ENCODE data around the gene RAB10. TPM values are rescaled to one million over a fixed set of nuclear protein-coding genes. Genes with fewer than 3 reads are reported as not detected.

Gene RAB10
- total RNA-seq, 4 donors from 2014 or later: 61.9 to 95.6 (median 85.1) TPM

DNA sequence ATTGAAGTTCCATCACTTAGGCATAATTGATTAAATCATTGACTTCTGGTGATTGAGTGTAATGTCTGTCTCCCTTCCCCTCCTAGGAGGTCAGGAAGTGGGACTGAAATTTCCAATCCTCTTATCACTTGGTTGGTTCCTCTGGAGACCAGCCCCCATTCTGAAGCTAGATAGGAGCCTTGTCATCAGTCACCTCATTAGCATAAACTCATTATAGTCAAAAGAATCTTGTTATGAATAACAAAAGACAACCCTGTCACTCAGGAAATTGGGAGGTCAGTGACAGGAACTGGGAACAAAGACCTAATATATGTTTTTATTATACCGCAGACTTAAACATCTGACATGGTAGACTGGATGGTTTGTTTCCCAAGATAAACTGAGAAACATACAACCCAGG is 78.3 kb downstream of the RAB10 start:
- H3K27ac ChIP-seq: no peak overlapping the region
- no peak for DNase-seq
- H3K4me3 ChIP-seq: no peak overlapping the region
- no peaks in the 10 kb centered on the region for H3K4me1 ChIP-seq
- H3K36me3 ChIP-seq: peaks cover 0 to 35% (median 0%) of the 10 kb centered on the region in 3 donors
- no peaks in the 10 kb centered on the region for H3K9me3 ChIP-seq
- H3K27me3 ChIP-seq: no peaks in the 10 kb centered on the region
- TF ChIP-seq, protein P1, sequence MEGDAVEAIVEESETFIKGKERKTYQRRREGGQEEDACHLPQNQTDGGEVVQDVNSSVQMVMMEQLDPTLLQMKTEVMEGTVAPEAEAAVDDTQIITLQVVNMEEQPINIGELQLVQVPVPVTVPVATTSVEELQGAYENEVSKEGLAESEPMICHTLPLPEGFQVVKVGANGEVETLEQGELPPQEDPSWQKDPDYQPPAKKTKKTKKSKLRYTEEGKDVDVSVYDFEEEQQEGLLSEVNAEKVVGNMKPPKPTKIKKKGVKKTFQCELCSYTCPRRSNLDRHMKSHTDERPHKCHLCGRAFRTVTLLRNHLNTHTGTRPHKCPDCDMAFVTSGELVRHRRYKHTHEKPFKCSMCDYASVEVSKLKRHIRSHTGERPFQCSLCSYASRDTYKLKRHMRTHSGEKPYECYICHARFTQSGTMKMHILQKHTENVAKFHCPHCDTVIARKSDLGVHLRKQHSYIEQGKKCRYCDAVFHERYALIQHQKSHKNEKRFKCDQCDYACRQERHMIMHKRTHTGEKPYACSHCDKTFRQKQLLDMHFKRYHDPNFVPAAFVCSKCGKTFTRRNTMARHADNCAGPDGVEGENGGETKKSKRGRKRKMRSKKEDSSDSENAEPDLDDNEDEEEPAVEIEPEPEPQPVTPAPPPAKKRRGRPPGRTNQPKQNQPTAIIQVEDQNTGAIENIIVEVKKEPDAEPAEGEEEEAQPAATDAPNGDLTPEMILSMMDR (IDR thresholded peaks at IDR 0.05): no peak
- no peak for TF ChIP-seq POLR2A (IDR thresholded peaks at IDR 0.05)

DNA sequence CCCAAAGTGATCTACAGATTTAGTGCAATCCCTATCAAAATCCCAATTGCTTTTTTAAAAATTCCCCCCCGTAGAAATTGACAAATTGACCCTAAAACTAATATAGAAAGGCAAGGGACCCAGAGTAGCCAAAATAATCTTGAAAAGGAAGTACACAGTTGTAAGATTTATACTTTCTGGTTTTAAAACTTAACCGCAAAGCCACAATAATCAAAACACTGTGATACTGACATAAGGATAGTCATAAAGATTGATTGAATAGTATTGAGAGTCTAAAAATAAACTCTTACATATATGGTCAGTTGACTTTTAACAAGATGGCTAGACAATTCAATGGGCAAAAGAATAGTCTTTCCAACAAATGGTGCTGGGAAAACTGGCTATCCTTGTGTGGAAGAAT is 80.3 kb downstream of the RAB10 start:
- Histone ChIP-seq H3K4me3 (no peak overlapping the region), H3K4me1 (no peaks in the 10 kb centered on the region), H3K9me3 (no peaks in the 10 kb centered on the region), H3K27me3 (no peaks in the 10 kb centered on the region), H3K36me3 (peaks cover 0 to 35% (median 0%) of the 10 kb centered on the region in 3 donors), H3K27ac (no peak overlapping the region)
- DNase-seq: no peak
- TF ChIP-seq POLR2A (IDR thresholded peaks at IDR 0.05): no peak
- TF ChIP-seq, protein P1 (IDR thresholded peaks at IDR 0.05): no peak

DNA sequence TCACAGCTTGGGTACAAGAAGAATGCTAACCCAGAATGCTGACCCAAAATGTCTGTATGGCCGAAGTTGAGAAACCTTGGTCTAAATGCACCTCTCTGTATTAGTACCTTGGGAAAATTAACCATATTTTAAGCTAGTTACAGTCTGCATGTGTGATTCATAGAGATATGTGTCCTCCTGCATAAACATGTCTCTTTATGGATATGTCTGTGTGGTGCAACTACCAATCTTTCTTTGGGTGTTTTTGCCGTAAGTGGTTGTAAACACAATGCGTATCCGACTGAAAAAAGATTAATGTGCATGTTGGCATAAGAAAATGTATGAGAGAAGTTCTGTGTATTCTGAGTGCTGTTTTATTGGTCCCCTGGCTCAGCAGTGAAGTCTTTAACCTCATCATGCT is 84.8 kb downstream of the RAB10 start:
- no peak for DNase-seq
- Histone ChIP-seq H3K4me1 (no peaks in the 10 kb centered on the region), H3K27ac (no peak overlapping the region), H3K36me3 (no peaks in the 10 kb centered on the region), H3K4me3 (no peak overlapping the region), H3K27me3 (no peaks in the 10 kb centered on the region), H3K9me3 (no peaks in the 10 kb centered on the region)
- TF ChIP-seq POLR2A (IDR thresholded peaks at IDR 0.05): no peak
- TF ChIP-seq, protein P1 (IDR thresholded peaks at IDR 0.05): no peak

DNA sequence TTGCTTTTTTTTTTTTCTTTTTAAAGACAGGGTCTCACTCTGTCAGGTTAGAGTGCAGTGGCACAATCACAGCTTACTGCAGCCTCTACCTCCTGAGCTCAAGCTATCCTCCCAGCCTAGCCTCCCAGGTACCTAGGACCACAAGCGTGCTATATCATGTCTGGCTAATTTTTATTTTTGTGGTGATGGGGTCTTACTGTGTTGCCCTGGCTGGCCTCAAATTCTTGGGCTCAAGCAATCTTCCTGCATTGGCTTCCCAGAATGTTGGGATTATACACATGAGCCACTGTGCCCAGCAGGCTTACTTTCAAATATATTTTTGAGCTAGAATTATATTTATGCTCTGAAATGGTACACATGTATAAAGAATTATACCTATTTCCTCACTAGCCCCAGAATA is 85.6 kb downstream of the RAB10 start:
- Histone ChIP-seq H3K9me3 (no peaks in the 10 kb centered on the region), H3K27me3 (no peaks in the 10 kb centered on the region), H3K36me3 (no peaks in the 10 kb centered on the region), H3K4me1 (no peaks in the 10 kb centered on the region), H3K4me3 (no peak overlapping the region), H3K27ac (no peak overlapping the region)
- no peak for DNase-seq
- TF ChIP-seq POLR2A (IDR thresholded peaks at IDR 0.05): no peak
- TF ChIP-seq, protein P1 (IDR thresholded peaks at IDR 0.05): no peak

DNA sequence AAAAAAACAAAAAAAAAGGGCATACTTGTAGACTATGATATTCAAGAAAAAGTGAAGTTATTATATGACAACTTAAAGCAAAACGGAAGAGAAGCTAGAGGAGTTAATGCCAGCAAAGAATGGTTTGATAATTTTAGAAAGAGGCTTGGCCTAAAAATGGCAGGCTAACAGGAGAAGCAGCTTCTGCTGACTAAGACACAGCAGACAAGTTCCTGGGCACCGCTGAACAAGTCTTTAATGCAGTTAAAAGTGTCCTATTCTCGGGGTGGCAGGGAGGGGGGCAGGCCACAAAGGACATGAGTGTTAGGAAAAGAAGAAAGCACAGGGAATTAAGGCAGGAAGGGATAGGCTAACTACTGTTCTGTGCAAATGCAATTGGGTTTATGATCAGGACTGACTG is 88.7 kb downstream of the RAB10 start:
- TF ChIP-seq POLR2A (IDR thresholded peaks at IDR 0.05): no peak
- TF ChIP-seq, protein P1 (IDR thresholded peaks at IDR 0.05): no peak
- Histone ChIP-seq H3K36me3 (peaks cover 0 to 4% (median 0%) of the 10 kb centered on the region in 3 donors), H3K4me1 (no peaks in the 10 kb centered on the region), H3K9me3 (no peaks in the 10 kb centered on the region), H3K27me3 (no peaks in the 10 kb centered on the region), H3K4me3 (no peak overlapping the region), H3K27ac (no peak overlapping the region)
- DNase-seq: no peak

DNA sequence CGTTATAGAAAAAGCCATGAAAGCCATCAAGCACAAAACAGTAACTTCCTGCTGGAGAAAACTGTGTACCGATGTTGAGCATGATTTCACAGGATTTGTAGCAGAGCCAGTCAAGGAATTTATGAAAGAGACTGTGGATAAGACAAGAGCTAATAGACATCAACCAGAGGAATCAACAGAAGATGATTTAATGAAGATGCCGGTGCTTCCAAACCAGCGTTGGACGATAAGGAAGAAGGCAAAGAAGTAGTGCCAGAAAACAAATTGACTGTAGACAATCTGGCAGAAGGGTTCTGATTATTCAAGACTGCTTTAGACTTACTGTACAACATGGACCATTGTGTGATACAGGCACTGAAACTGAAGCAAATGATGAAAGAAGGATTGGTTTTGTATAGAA is 89.5 kb downstream of the RAB10 start:
- no peaks in the 10 kb centered on the region for H3K4me1 ChIP-seq
- H3K27ac ChIP-seq: no peak overlapping the region
- no peaks in the 10 kb centered on the region for H3K27me3 ChIP-seq
- TF ChIP-seq, protein P1 (IDR thresholded peaks at IDR 0.05): no peak
- TF ChIP-seq POLR2A (IDR thresholded peaks at IDR 0.05): no peak
- H3K36me3 ChIP-seq: peaks cover 0 to 11% (median 0%) of the 10 kb centered on the region in 3 donors
- DNase-seq: no peak
- no peaks in the 10 kb centered on the region for H3K9me3 ChIP-seq
- no peak overlapping the region for H3K4me3 ChIP-seq

Measured in Peyer's patch (tissue), 4 donors.